Measurements from ENCODE around the gene GLIS1.

DNA sequence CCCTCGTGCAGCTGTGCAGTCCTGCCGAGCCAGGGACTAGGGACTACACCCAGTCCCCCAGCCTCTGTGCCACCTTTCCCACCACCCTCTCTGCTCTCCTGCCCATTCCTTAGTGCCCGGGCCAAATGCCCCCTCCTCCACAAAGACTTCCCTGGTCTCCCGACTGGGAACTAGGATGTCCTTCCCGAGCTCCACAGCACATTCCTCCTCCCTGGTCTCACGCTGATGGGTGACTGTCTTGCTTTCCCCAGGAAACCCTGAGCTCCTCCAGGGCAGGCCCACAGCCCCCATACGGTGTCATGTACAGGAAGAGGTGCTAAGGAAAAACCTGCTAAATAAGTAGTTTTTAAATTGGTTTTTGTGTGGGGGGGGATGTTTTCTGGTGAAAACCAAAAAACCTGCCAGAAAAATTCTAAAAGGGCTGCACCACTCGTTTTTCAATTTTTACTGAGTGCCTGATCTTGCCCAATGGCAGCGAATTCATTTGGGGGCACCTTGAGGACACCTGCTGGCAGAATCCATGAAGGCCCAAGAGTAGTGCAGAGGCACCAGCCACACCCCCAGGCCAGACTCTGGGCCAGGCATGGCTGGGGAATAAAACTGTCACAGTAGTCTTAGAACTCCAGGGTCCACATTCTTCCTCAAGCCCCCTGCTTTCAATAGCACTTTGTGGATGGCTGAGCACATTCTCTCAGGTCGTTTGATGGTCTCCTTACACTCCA, 50.4 kb downstream of the GLIS1 start:
- TF ChIP-seq, protein P1, sequence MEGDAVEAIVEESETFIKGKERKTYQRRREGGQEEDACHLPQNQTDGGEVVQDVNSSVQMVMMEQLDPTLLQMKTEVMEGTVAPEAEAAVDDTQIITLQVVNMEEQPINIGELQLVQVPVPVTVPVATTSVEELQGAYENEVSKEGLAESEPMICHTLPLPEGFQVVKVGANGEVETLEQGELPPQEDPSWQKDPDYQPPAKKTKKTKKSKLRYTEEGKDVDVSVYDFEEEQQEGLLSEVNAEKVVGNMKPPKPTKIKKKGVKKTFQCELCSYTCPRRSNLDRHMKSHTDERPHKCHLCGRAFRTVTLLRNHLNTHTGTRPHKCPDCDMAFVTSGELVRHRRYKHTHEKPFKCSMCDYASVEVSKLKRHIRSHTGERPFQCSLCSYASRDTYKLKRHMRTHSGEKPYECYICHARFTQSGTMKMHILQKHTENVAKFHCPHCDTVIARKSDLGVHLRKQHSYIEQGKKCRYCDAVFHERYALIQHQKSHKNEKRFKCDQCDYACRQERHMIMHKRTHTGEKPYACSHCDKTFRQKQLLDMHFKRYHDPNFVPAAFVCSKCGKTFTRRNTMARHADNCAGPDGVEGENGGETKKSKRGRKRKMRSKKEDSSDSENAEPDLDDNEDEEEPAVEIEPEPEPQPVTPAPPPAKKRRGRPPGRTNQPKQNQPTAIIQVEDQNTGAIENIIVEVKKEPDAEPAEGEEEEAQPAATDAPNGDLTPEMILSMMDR (conservative IDR thresholded peaks at IDR 0.05) = no peak
- TF ChIP-seq ZFX (IDR thresholded peaks at IDR 0.05) = no peak
